T-helper 22 cell (primary cell): Measurements from ENCODE around the gene SEPHS2.
"Not testable (repeated sequence)": the region's sequence is repeated elsewhere in the genome, so short reads cannot be mapped to it uniquely, and the experiment has no call there.

Source experiments
- DNase-seq: peaks from one replicate; pipeline ENCODE4 v3.0.0-alpha.2; 2020; ENCODE audit warnings: low read depth

The SEPHS2 gene, protein sequence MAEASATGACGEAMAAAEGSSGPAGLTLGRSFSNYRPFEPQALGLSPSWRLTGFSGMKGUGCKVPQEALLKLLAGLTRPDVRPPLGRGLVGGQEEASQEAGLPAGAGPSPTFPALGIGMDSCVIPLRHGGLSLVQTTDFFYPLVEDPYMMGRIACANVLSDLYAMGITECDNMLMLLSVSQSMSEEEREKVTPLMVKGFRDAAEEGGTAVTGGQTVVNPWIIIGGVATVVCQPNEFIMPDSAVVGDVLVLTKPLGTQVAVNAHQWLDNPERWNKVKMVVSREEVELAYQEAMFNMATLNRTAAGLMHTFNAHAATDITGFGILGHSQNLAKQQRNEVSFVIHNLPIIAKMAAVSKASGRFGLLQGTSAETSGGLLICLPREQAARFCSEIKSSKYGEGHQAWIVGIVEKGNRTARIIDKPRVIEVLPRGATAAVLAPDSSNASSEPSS

DNA sequence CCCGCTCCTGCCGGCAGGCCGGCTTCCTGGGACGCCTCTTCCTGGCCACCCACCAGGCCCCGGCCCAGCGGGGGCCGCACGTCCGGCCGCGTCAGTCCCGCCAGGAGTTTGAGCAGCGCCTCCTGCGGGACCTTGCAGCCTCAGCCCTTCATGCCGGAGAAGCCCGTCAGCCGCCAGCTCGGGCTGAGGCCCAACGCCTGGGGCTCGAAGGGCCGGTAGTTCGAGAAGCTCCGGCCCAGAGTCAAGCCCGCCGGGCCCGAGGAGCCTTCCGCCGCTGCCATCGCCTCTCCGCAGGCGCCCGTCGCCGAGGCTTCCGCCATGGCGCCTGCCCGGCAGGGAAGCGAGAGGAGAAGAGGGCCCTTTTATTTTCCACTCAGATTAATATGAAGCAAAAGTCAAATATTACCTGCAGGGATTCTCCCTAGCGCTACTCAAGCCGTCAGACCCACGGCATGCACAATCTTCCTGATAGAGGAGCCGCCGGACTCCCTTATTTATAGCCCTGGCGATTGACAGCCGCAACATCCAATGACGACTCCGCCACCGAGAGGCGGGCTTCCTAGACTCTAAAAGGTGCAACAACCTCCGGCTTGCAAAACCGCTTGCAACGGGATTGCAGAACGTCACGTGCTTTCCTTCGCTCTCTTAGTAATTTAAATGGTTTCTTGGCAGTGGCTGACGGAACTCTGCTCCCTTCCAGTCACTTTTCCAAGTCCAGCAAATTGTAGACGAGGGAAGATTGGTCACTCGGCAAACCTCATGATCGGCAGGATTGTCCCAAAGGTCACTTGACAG lies at the start of gene SEPHS2:
Gene SEPHS2, minus strand, starts transcription at position 467 of the 795 bp plus-strand sequence. Its CDS starts 147 bp downstream, at position 320.
- peak; percentile 90 for DNase-seq

DNA sequence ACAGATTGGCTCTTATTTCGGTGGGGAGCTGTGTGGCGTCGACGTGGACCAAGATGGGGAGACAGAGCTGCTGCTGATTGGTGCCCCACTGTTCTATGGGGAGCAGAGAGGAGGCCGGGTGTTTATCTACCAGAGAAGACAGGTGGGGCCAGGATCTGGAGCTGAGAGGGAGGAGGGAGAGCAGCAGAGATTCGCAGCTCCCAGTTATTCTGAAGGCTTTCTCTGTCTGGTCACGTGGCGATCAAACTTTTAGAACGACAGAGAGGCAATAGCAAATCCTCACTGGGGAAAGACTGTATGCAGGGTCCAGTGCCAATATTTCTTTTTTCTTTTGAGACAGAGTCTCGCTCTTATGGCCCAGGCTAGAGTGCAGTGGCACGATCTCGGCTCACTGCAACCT lies 49.0 kb upstream of the SEPHS2 start:
- no peak for DNase-seq

DNA sequence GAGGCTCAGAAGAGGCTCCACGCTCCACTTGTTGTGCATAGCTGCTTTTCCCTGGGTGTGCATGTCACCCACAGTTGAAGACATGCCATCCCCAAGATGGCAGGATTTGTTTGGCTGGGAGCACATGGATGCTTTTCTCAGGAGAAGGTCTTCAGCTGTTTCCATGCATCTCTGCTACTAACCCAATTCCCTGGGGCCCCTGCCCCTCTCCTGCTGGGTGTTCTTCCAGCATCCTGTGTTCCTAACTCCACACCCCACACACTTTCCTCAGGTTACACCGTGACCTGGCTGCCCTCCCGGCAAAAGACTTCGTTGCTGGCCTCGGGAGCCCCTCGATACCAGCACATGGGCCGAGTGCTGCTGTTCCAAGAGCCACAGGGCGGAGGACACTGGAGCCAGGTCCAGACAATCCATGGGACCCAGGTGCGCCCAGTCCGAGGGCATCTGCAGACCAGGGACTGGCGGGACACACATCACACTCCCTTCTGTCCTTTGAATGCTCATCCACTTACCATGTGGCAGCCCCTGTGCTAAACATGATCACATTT lies 48.3 kb upstream of the SEPHS2 start:
- DNase-seq = no peak

DNA sequence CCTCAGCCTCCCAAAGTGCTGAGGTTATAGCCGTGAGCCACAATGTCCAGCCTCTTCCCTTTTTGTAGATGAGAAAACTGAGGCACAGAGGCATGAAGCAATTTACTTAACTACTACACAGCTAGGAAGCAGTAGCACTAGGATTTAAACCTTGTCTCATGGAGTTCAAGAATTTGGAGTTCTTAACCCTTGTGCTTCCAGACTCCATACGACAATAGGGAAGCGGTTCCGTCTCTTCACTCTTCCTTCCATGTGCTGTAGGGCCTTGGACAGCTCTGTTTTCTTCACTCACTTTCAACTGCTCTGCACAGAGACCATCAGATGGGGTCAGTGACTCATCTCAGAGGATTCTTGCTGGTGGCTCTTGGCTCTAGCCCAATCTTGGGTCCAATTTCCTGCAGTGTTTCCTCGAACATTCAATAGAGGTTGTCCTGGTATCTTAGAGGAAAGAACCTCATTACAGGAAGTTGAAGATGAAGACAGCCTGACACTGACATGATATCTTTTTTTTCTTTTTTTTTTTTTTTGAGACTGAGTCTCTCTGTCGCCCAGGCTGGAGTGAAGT lies 46.2 kb upstream of the SEPHS2 start:
- peak; percentile 14 for DNase-seq

DNA sequence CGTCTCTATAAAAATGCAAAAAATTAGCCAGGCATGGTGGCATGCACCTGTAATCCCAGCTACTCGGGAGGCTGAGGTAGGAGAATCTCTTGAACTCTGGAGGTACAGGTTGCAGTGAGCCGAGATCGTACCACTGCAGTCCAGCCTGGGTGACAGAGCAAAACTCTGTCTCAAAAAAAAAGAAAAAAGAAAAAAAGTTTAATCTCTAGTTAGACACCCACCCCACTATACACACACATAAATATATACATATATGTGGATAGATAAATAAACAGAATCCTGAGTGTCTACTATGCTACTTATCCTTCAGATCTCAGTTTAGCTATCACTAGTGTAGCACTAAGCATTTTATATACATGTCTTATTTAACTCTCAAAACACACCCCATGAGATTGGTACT lies 45.6 kb upstream of the SEPHS2 start:
- no peak for DNase-seq

DNA sequence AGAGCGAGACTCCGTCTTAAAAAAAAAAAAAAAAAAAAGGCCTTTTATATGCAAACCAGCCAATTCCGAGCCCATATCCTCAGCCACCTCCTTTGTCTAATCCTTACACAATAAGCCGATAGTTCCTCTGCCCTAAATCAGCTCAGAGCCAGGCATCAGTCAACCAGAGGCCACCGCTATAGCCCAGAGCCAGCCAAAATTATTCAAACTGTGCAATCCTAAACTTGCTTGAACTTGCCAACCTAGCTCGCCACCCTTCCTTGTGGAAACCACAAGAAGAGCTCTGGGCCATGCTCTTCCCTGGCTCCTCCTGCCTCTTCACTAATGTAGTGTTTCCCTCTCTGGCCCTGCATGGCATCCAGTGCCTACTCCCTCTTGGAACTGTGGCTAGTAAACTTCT lies 44.5 kb upstream of the SEPHS2 start:
- DNase-seq = no peak

DNA sequence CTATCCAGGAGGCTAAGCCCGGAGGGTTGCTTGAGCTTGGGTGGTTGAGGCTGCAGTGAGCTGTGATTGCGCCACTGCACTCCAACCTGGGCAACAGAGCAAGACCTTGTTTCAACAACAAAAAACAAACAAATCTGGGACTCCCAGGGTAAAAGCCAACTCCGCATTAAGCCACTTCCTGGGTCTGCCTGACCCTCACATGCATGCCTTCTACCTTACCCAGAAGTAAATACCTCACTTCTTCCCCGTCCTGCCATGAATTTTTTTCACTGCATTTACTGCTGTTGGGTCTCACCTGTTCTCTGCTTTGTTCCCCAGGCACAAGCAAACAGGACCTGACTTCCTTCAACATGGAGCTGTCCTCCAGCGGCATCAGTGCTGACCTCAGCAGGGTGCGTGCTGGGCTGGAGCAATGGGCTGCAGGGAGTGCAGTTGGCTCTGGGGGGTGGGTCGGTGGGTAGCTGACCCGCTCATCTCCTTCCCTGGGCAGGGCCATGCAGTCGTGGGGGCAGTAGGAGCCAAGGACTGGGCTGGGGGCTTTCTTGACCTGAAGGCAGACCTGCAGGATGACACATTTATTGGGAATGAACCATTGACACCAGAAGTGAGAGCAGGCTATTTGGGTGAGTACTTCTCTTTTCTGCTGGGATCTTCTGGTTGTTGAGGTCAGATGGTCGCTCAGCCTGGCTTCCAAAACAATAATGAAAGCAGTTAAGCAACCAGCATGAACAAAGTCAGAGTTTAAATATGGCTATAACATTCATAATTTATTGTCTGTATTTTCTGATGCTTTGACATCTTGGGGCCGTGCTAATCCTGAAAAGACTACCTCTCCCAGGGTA lies 43.3 kb upstream of the SEPHS2 start:
- no peak for DNase-seq

DNA sequence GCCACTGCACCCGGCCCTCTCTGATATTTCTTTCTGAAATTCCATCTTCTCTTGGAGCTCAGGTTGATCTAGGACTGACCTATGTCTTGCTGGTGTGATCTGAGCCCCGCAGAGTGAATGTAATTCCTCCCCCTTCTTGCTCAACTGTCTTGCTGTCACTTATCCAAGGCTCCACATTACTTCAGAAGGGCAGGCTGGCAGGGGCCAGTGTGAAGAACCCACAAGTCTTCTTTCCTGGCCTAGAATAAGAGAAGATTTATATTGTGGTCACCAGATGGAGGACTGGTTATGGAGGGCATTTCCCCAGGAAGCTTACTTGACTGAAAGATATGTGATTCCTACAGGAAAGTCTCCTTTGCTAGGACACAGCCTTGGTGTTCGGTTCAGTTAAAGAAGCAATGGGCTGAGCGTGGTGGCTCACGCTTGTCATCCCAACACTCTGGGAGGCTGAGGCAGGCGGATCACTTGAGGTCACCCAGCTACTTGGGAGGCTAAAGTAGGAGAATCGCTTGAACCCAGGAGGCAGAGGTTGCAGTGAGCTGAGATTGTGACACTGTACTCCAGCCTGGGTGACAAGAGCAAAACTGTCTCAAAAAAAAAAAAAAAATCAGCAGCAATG lies 40.3 kb upstream of the SEPHS2 start:
- no peak for DNase-seq

DNA sequence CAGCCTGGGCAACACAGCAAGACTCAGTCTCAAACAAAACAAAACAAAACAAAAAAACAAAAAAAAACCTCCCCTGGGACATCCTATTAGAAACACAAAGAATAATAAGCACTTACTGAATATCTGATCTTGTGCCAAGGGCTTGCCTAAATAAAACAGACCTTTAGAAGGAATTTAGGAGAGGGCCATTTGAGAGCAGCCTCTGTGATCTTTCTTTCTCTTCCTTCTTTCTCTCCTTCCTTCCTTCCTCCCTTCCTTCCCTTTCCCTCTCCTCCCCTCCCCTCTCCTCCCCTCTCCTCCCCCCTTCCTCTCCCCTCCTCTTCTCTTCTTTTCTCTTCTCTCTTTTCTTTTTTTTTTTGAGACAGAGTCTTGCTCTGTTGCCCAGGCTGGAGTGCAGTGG lies 39.2 kb upstream of the SEPHS2 start:
- no peak for DNase-seq

DNA sequence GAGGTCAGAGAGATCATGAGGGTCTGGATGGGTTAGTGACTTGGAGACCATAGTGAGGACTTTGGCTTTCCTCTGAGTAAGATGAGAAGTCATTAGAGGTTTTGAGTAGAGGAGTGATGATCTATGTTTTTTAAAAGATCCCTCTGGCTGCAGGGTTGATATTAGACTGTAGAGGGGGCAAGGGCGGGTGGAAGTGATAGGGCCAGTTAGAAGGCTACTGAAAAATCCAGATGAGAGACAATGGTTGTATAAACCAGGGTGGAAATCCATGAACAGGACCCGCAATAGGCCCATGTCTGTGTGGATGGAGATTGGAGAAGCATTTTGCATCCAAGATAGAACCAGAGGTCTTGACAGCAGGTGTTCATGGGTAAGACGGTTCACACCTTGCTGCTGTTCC lies 36.7 kb upstream of the SEPHS2 start:
- DNase-seq = no peak

DNA sequence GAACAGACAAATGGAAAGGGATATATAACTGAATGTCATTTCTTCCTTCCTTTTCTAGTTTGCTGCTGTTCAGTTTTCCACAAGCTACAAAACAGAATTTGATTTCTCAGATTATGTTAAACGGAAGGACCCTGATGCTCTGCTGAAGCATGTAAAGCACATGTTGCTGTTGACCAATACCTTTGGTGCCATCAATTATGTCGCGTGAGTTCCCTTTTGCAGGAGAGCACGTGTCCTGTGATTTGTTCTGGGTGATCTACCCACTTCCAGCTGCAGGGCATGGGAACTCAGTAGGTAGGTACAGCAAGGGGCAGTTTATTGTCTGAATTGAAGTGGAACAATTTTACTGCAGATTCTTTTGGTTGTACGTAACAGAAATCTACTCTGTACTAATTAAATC lies 35.7 kb upstream of the SEPHS2 start:
- no peak for DNase-seq

DNA sequence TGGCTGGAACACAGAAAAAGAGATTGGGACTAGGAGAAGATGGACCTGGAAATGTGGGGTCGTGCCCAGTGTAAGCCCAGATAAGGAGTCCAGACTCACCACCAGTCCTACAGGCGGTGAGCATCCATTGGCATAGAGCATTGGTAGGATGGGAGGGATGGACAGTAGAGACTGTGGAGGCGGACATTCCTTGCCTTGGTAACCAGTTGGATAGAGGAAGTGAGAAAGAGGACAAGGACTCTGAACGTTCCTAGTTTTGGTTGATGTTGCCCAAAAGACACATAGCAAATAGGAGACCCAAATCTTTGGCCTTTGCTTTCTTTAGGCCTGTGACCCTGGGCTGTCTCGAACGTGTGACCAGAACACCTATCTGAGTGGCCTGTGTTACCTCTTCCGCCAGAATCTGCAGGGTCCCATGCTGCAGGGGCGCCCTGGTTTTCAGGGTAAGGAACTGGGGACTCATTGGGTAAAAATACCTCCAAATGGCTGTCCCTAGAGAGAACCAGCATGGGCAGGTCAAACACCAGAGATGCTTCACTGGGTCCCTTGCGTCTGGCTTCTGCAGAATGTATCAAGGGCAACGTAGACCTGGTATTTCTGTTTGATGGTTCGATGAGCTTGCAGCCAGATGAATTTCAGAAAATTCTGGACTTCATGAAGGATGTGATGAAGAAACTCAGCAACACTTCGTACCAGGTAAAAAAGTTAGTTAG lies 33.2 kb upstream of the SEPHS2 start:
- DNase-seq = no peak

DNA sequence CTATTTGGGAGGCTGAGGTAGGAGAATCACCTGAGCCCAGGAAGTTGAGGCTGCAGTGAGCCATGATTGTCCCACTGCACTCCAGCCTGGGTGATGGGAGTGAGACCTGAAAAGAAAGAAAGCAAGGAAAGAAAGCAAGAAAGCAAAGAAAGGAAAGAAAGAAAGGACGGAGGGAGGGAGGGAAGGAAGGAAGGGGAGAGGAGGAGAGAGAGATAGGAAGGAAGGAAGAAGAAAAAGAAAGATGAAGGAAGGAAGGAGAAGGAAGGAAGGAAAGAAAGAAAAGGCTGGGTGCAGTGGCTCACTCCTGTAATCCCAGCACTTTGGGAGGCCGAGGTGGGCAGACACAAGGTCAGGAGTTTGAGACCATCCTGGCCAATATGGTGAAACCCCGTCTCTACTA lies 32.1 kb upstream of the SEPHS2 start:
- DNase-seq = not testable (repeated sequence)

DNA sequence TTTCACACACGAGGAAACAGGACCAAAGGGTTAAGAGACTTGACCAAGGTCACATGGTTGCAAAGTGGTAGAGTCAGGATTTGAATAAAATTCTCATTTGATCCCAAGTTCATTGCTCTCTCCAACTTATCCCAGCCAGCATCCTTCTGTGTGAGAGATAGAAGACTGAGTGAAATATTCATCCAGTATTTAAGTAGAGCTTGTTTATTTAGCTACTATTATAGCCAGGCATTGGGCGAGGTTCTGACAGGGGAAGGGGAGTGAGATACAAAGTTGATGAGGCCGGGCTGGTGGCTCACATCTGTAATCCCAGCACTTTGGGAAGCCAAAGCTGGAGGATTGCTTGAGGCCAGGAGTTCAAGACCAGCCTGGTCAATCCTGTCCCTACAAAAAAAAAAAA lies 31.3 kb upstream of the SEPHS2 start:
- DNase-seq = no peak

DNA sequence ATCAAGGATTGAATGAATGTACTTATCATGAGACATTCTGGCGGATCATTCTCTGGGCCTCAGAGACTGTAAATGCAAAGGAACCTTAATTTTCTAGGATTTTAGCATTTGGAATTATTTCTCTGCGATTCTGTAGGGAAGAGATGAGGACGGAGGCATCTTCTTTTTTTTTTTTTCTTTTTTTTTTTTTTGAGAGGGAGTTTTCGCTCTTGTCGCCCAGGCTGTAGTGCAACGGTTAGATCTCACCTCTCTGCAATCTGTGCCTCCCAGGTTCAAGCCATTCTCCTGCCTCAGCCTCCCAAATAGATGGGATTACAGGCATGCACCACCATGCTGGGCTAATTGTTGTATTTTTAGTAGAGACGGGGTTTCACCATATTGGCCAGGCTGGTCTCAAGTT lies 29.0 kb upstream of the SEPHS2 start:
- no peak for DNase-seq

DNA sequence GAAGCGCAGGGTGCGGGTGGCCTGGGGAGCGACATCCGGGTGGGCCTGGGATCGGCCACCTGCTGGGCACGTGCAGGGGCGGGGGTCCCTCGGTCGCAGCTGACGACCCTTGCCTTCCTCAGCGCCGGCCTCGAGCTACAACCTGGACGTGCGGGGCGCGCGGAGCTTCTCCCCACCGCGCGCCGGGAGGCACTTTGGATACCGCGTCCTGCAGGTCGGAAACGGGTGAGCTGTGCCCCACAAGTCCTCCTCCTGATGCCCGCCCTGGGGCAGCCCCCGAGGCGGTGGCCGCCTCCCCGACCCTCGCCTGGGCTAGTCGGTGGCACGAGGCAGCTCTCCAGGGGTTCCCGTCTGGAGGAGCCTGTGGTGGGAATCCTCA lies 28.4 kb upstream of the SEPHS2 start:
- no peak for DNase-seq

DNA sequence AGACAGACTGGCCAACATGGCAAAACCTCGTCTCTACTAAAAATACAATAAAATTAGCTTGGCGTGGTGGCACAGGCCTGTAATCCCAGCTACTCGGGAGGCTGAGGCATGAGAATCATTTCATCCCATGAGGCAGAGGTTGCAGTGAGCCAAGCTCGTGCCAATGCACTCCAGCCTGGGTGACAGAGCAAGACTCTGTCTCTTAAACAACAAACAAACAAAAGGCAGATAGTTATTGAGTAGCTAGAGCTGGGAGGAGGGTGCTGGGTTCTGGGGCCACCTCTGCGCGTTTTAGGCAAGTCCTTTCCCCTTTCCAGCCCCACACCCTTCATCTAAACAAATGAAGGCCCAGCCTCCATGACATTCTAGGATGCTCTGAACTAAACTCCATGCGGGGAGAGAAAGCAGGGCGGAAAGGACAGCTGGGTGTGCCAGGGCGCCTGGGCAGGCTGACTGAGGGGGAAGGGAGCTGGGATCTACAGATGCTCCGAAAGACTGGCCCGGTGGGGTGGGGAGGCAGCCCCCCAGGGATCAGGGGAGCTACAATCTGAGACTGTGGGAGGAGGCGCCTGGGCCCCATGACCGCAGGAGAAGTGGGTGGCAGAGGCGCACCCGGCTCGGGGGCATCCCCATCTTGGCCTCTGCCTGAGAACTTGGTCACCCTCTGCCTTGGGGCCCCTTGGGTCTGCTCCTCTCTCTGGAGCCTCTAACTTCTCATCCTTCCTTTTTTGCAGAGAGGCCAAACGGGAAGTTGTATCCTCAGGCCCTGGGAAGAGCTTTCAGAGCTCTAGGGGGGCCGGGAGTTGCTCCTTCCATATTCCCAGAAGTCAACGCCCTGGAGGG lies 27.8 kb upstream of the SEPHS2 start:
- DNase-seq = peak; percentile 42

DNA sequence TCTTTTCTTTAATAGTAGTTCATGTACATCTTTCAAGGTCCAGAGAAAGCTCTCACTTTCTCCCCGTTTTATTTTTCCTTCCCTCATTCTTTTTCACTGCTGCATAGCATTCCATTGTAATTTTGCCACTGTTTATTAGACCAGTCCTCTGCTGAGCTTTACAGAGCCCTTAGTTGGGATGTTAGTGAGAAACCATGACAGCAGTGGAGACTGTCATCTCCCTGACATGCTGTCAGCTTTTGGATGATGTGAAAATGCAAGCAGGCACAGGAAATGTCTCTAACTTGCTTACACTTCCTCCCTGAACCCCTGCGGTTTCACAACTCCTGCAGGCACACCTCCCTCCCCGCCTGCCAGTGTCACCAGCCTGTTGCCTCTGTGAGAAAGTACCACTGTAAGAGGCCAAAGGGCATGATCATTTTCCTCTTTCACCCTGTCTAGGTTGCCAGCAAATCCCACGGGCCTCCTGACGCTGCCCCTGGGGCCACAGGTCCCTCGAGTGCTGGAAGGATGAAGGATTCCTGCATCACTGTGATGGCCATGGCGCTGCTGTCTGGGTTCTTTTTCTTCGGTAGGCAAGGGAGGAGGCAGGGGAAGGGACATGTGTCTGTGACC lies 26.8 kb upstream of the SEPHS2 start, which contains the start of gene ITGAL:
Gene ITGAL, plus strand, starts transcription at position 415 of the 615 bp plus-strand sequence. Its CDS starts 96 bp downstream, at position 511.
- DNase-seq = peak; percentile 83

DNA sequence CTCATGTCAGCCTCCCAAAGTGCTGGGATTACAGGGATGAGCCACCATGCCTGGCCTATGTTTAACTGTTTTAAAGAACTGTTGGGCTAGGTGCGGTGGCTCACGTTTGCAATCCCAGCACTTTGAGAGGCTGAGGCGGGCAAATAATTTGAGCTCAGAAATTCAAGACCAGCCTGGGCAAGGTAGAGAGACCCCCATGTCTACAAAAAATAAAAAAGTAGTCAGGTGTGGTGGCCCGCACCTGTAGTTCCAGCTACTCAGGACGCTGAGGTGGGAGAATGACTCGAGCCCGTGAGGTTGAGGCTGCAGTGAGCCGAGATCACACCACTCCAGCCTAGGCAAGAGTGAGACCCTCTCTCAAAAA lies 24.9 kb upstream of the SEPHS2 start:
- no peak for DNase-seq
